Measurements from ENCODE around the gene MTA3.

MTA3 gene

GRCh38 chr2:42755191-42755880 lies 186.9 kb downstream of the MTA3 start:
- no peak for TF ChIP-seq GATA1 (IDR thresholded peaks at IDR 0.05; ENCODE audit: low read depth, low read length)
- no peak for TF ChIP-seq POLR2A (IDR thresholded peaks at IDR 0.05; ENCODE audit: low read length)

GRCh38 chr2:42756150-42756775 lies 187.8 kb downstream of the MTA3 start:
- no peak for TF ChIP-seq POLR2A (IDR thresholded peaks at IDR 0.05; ENCODE audit: low read length)
- no peak for TF ChIP-seq GATA1 (IDR thresholded peaks at IDR 0.05; ENCODE audit: low read depth, low read length)
- no peak for DNase-seq

More at GRCh38 chr2:42755191-42755880, 186.9 kb downstream of the MTA3 start:
- DNase-seq = no peak

- no peak for DNase-seq
- no peak for TF ChIP-seq GATA1 (IDR thresholded peaks at IDR 0.05; ENCODE audit: low read depth, low read length)
- no peak for TF ChIP-seq POLR2A (IDR thresholded peaks at IDR 0.05; ENCODE audit: low read length)
Observed at GRCh38 chr2:42756966-42757513, 188.6 kb downstream of the MTA3 start.

- TF ChIP-seq GATA1 (IDR thresholded peaks at IDR 0.05; ENCODE audit: low read depth, low read length) (no peak), POLR2A (IDR thresholded peaks at IDR 0.05; ENCODE audit: low read length) (no peak)
- no peak for DNase-seq
Observed at GRCh38 chr2:42757981-42758740, 189.7 kb downstream of the MTA3 start.

DNA sequence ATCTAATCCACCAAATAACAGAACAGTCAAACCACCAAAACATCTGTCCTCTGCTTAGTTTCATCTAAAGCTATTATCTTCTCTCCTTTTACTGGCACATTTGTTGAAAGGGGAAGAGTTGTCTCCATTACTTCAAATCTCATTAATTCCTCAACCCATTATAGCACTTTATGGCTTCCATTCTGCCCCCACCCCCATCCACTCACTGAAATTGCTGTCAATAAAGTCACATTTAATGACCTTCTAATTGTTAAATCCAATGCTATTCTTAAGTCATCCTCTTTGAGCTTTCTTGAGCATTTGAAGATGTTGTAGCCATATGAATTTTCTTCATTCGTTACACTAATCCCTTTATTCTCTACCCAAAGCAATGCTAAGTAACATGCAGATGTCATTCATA lies 190.3 kb downstream of the MTA3 start:
- no peak for TF ChIP-seq POLR2A (IDR thresholded peaks at IDR 0.05; ENCODE audit: low read length)
- no peak for DNase-seq

DNA sequence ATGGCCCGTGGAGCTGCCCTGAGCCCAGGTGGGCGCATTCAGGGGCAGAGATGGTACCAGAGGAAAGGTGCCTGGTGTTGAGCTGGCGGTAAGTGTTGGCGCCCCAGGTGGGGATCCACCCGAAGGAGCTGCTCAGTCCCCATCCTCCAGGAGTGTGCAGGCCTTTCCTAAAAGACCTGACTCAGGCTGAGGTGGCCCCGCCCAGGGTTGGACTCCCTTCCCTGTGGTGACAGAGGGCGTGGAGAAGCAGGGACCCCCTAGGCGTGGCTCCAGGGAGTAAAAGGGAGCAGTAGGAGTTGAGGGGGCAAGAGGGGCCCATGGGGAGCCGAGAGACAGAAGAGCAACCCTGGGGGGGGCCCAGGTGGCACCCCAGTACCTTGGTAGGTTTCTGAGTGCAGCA lies 193.1 kb downstream of the MTA3 start:
- no peak for DNase-seq
- TF ChIP-seq GATA1 (IDR thresholded peaks at IDR 0.05; ENCODE audit: low read depth, low read length) (no peak), POLR2A (IDR thresholded peaks at IDR 0.05; ENCODE audit: low read length) (no peak)

- no peak for TF ChIP-seq GATA1 (IDR thresholded peaks at IDR 0.05; ENCODE audit: low read depth, low read length)
Observed at GRCh38 chr2:42762155-42762554, 193.7 kb downstream of the MTA3 start.

GRCh38 chr2:42762823-42763804 lies 194.7 kb downstream of the MTA3 start:
- DNase-seq = no peak
- TF ChIP-seq GATA1 (IDR thresholded peaks at IDR 0.05; ENCODE audit: low read depth, low read length) (no peak), POLR2A (IDR thresholded peaks at IDR 0.05; ENCODE audit: low read length) (no peak)

More at GRCh38 chr2:42762155-42762554, 193.7 kb downstream of the MTA3 start:
- DNase-seq = no peak

GRCh38 chr2:42764096-42764495 lies 195.7 kb downstream of the MTA3 start, which contains the start of gene OXER1:
TSS of gene OXER1 (minus strand) at chr2:42764135. CDS start at chr2:42764062, 73 bp downstream.
- DNase-seq = no peak
- TF ChIP-seq GATA1 (IDR thresholded peaks at IDR 0.05; ENCODE audit: low read depth, low read length) (no peak), POLR2A (IDR thresholded peaks at IDR 0.05; ENCODE audit: low read length) (no peak)

DNA sequence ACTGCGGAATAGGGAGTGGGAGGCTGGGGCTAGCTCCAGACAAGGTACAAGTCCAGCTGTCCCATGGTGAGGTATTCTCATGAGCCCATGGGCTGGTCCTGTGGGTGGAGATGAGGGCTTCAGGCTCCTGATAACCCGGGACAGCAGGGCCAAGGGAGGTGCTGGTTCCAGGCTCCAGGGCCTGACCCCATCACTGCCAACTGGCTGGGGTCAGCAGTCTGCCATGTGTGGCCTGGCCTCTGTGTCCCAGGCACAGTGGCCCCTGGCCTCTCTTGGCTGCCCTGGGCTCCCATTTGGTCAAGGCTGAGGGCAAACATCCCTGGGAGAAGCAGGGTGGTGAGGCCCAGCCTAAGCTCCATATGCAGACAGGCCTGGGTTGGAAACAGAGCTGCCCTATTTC lies 196.5 kb downstream of the MTA3 start:
- no peak for DNase-seq
- no peak for TF ChIP-seq POLR2A (IDR thresholded peaks at IDR 0.05; ENCODE audit: low read length)
- no peak for TF ChIP-seq GATA1 (IDR thresholded peaks at IDR 0.05; ENCODE audit: low read depth, low read length)

DNA sequence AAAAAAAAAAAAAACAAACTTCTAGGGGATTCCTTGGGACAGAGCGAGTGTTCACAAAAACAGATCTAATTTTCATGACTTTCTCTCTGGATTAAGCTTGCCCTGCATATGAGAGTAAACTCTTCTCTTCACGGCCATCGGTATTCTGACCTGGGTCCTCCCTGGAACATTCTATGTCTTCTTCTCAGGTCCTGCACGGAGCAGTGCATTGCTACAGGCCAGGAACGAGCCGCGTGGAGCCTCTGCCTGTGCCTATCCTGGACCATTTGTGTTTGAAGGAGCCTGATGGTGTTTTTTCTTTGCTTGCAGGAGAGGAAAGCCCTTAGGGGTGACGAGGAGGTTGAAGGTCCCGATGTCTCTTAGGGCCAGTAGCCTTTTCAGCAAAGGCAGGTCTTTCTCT lies 197.3 kb downstream of the MTA3 start:
- DNase-seq = no peak
- TF ChIP-seq GATA1 (IDR thresholded peaks at IDR 0.05; ENCODE audit: low read depth, low read length) (no peak), POLR2A (IDR thresholded peaks at IDR 0.05; ENCODE audit: low read length) (no peak)

DNA sequence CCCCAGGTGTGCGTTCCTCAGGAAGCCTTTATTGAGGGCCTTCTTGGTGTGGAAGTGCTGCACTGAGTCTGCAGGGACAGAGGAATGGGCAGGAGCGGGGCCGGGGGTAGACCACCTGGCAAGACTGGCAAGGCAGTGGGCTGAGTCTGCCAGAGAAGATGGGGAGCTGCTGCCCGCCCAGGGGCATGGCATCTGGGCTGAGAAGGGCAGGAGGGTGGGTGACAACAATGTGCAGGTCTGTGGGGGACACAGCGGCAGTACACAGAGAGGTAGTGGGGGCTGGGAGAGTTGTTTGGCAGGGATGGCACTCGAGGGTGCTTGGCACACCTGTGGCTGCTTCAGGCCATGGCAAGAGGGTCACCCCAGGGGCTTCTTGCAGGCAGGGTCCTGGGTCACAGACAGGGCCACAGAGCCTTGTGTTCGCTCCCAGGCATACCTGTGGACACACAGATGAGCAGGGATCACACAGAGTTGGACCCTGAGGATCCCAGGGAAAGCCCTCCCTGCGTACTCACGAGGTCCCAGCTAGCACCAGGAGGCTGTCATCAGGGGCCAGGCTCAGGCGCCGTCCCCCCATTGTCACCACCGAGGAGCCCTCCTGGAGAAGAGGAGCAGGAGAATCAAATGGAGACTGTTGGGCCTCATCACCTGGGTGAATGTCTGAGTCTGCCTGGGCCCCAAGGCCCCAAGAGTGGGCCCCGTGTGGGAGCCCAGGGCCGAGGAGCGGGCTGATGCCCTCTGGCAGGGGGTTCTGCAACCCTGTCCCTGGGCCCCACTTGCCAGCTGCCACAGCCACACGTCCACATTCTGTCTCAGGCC lies 198.9 kb downstream of the MTA3 start:
- TF ChIP-seq GATA1 (IDR thresholded peaks at IDR 0.05; ENCODE audit: low read depth, low read length) (no peak), POLR2A (IDR thresholded peaks at IDR 0.05; ENCODE audit: low read length) (no peak)
- no peak for DNase-seq

Measured in erythroblast (primary cell).